Measurements from ENCODE around the gene IL32.
"Not testable (repeated sequence)": the region's sequence is repeated elsewhere in the genome, so short reads cannot be mapped to it uniquely, and the experiment has no call there.

IL32 gene

GRCh38 chr16:3072576-3073263 is 7.3 kb downstream of the IL32 start:
- DNase-seq: not testable (repeated sequence)

GRCh38 chr16:3073448-3073847 is 8.0 kb downstream of the IL32 start:
- DNase-seq: no peak

GRCh38 chr16:3074860-3075522 is 9.6 kb downstream of the IL32 start:
- DNase-seq: no peak

- DNase-seq: no peak
Measured at GRCh38 chr16:3075523-3075915, 10.1 kb downstream of the IL32 start.

- DNase-seq: not testable (repeated sequence)
Measured at GRCh38 chr16:3075946-3076345, 10.5 kb downstream of the IL32 start.

GRCh38 chr16:3076577-3076976 is 11.1 kb downstream of the IL32 start:
- DNase-seq: no peak

- no peak for DNase-seq
Measured at GRCh38 chr16:3080024-3080423, 14.6 kb downstream of the IL32 start.

GRCh38 chr16:3081957-3082356 is 16.5 kb downstream of the IL32 start:
- not testable (repeated sequence) for DNase-seq

GRCh38 chr16:3083408-3083807 is 18.0 kb downstream of the IL32 start:
- not testable (repeated sequence) for DNase-seq

- no peak for DNase-seq
Measured at GRCh38 chr16:3084491-3084890, 19.1 kb downstream of the IL32 start.

- DNase-seq: no peak
Measured at GRCh38 chr16:3084969-3085670, 19.7 kb downstream of the IL32 start.

- DNase-seq: no peak
Measured at GRCh38 chr16:3085868-3086595, 20.6 kb downstream of the IL32 start.

- no peak for DNase-seq
Measured at GRCh38 chr16:3086596-3087242, 21.3 kb downstream of the IL32 start.

GRCh38 chr16:3087243-3088235 is 22.1 kb downstream of the IL32 start:
- DNase-seq: no peak

GRCh38 chr16:3088450-3088849 is 23.0 kb downstream of the IL32 start:
- no peak for DNase-seq

- DNase-seq: no peak
Measured at GRCh38 chr16:3088925-3089716, 23.7 kb downstream of the IL32 start.

- no peak for DNase-seq
Measured at GRCh38 chr16:3089717-3090592, 24.5 kb downstream of the IL32 start.

- DNase-seq: no peak
Measured at GRCh38 chr16:3091551-3091950, 26.1 kb downstream of the IL32 start.

- DNase-seq: no peak
Measured at GRCh38 chr16:3092501-3092941, 27.1 kb downstream of the IL32 start.
